IMR-90 (cell line): ENCODE results near the gene PPP3CA. TPM values are rescaled to one million over a fixed set of nuclear protein-coding genes. Genes with fewer than 3 reads are reported as not detected.

Source experiments
- ATAC-seq: fragments of 200-7000 bp; cut with Tn5 transposase; 2 replicates; pipeline ENCODE4 v1.9.1; 2020; ENCODE audit warnings: low read depth, mild to moderate bottlenecking, moderate library complexity
- BruUV-seq: library from RNA; stranded (reverse); fragments of 400-500 nt; replicated peaks from 2 replicates; lab custom pipeline; 2021; lab: Mats Ljungman, UMichigan
- CTCF ChIA-PET: fragments of 300-600 bp; formaldehyde crosslinking; extraction: SDS; loops from one replicate; lab custom pipeline; 2021; ENCODE audit warnings: antibody characterized with exemption; lab: Yijun Ruan, JAX
- POLR2A ChIA-PET: fragments of 300-600 bp; sonication (Branson Sonifier 250); formaldehyde crosslinking; loops from one replicate; lab custom pipeline; 2022; ENCODE audit warnings: antibody characterized with exemption; ENCODE audit not compliant: unreplicated experiment; lab: Charles Lee
- DNase-seq: peaks from one replicate; pipeline ENCODE4 v3.0.0; 2013
- H2AFZ ChIP-seq: replicated peaks from 2 replicates; pipeline ENCODE3; 2013; ENCODE audit warnings: low read length, mild to moderate bottlenecking; ENCODE audit not compliant: poor library complexity
- H2AK5ac ChIP-seq: 2 replicates; pipeline ENCODE4 v1.6.1; 2013; ENCODE audit warnings: low read depth, low read length, inconsistent platforms
- H2AK9ac ChIP-seq: replicated peaks from 2 replicates; pipeline ENCODE3; 2013; ENCODE audit warnings: mild to moderate bottlenecking, low read depth, low read length, moderate library complexity; ENCODE audit not compliant: poor library complexity
- H2BK120ac ChIP-seq: 2 replicates; pipeline ENCODE4 v1.6.1; 2013; ENCODE audit warnings: low read depth, low read length, inconsistent platforms
- H2BK15ac ChIP-seq: 3 replicates; pipeline ENCODE4 v1.6.1; 2013; ENCODE audit warnings: low read depth, low read length, inconsistent platforms
- H2BK20ac ChIP-seq: 2 replicates; pipeline ENCODE4 v1.6.1; 2013; ENCODE audit warnings: low read depth, mild to moderate bottlenecking, inconsistent platforms, low read length, moderate library complexity
- H2BK5ac ChIP-seq: 2 replicates; pipeline ENCODE4 v1.6.1; 2013; ENCODE audit warnings: mild to moderate bottlenecking, low read depth, low read length, inconsistent platforms; ENCODE audit not compliant: poor library complexity, severe bottlenecking
- H3K14ac ChIP-seq: replicated peaks from 2 replicates; pipeline ENCODE4 v1.6.1; 2013; ENCODE audit warnings: low read depth, low read length, inconsistent platforms
- H3K18ac ChIP-seq: 2 replicates; pipeline ENCODE4 v1.6.1; 2013; ENCODE audit warnings: low read depth, low read length, control low read depth
- H3K23ac ChIP-seq: 2 replicates; pipeline ENCODE4 v1.6.1; 2013; ENCODE audit warnings: low read depth, low read length, inconsistent platforms
- H3K27ac ChIP-seq: 2 replicates; pipeline ENCODE4 v1.5.1; 2013; ENCODE audit warnings: mild to moderate bottlenecking, control low read depth, low read length; ENCODE audit not compliant: insufficient read depth
- H3K27me3 ChIP-seq: 2 replicates; pipeline ENCODE4 v1.6.1; 2013; ENCODE audit warnings: low read length; ENCODE audit not compliant: control insufficient read depth, insufficient read depth
- H3K36me3 ChIP-seq: 2 replicates; pipeline ENCODE4 v1.6.1; 2013; ENCODE audit warnings: low read length, mixed read lengths; ENCODE audit not compliant: control insufficient read depth, insufficient read depth
- H3K4ac ChIP-seq: 2 replicates; pipeline ENCODE4 v1.6.1; 2013; ENCODE audit warnings: low read depth, low read length, inconsistent platforms
- H3K4me1 ChIP-seq: 2 replicates; pipeline ENCODE4 v1.6.1; 2013; ENCODE audit warnings: low read length, mixed read lengths; ENCODE audit not compliant: control insufficient read depth, insufficient read depth
- H3K4me2 ChIP-seq: 2 replicates; pipeline ENCODE4 v1.6.1; 2013; ENCODE audit warnings: low read depth, mild to moderate bottlenecking, control low read depth, low read length, moderate library complexity
- H3K4me3 ChIP-seq: 2 replicates; pipeline ENCODE4 v1.5.1; 2013; ENCODE audit warnings: low read depth, mild to moderate bottlenecking, control low read depth, low read length, moderate library complexity; ENCODE audit not compliant: insufficient read depth
- H3K56ac ChIP-seq: 2 replicates; pipeline ENCODE4 v1.6.1; 2013; ENCODE audit warnings: low read length, inconsistent platforms; ENCODE audit not compliant: insufficient read depth; ENCODE audit errors: extremely low read depth
- H3K79me1 ChIP-seq, 2 experiments: 2 replicates each; pipeline ENCODE4 v1.6.1; 2013; ENCODE audit warnings: low read length in 2 of 2, inconsistent platforms in 1 of 2, low read depth in 1 of 2
- H3K9ac ChIP-seq: 2 replicates; pipeline ENCODE4 v1.6.1; 2013; ENCODE audit warnings: low read depth, low read length, control low read depth
- H3K9me1 ChIP-seq: 2 replicates; pipeline ENCODE4 v1.6.1; 2013; ENCODE audit warnings: low read length, inconsistent platforms; ENCODE audit not compliant: insufficient read depth
- H3K9me3 ChIP-seq: 2 replicates; pipeline ENCODE4 v1.6.1; 2013; ENCODE audit warnings: low read length; ENCODE audit not compliant: control insufficient read depth, insufficient read depth
- H4K20me1 ChIP-seq: 2 replicates; pipeline ENCODE4 v1.6.1; 2013; ENCODE audit warnings: low read length, inconsistent platforms; ENCODE audit not compliant: insufficient read depth
- H4K5ac ChIP-seq: 2 replicates; pipeline ENCODE4 v1.6.1; 2013; ENCODE audit warnings: mild to moderate bottlenecking, low read depth, low read length, control low read depth
- H4K8ac ChIP-seq, 2 experiments: 2 replicates each; pipeline ENCODE4 v1.6.1; 2013; ENCODE audit warnings: low read depth in 2 of 2, low read length in 2 of 2, control low read depth in 1 of 2, inconsistent platforms in 1 of 2
- H4K91ac ChIP-seq: 2 replicates; pipeline ENCODE4 v1.6.1; 2013; ENCODE audit warnings: low read depth, low read length, inconsistent platforms; ENCODE audit not compliant: insufficient read depth
- MAZ ChIP-seq: IDR thresholded peaks from 2 replicates; pipeline ENCODE4 v1.6.1; 2012; ENCODE audit warnings: low read depth, mild to moderate bottlenecking, low read length, improper control_type of control experiment, moderate library complexity, borderline replicate concordance
- WGBS, 2 experiments: methylation state at CpG; one replicate each; pipeline versions ENCODE4 v1.1.5 to v1.1.7; 2013; ENCODE audit warnings: missing lambda C conversion rate in 2 of 2; ENCODE audit not compliant: insufficient read length in 1 of 2; ENCODE audit errors: extremely low coverage in 2 of 2; 5-methylcytosine and 5-hydroxymethylcytosine counted together
- dilution Hi-C: fragments of 300-500 bp; cut with HindIII; formaldehyde crosslinking; loops from one replicate; pipeline ENCODE4 v1.14.3; 2018; ENCODE audit warnings: low sequenced_read_pairs; ENCODE audit not compliant: unreplicated experiment
- in situ Hi-C: fragments of 300-500 bp; cut with MboI; formaldehyde crosslinking; loops from 3 replicates; pipeline ENCODE4 v1.14.3; 2019; ENCODE audit warnings: low sequenced_read_pairs, inconsistent platforms, mixed read lengths
- intact Hi-C: fragments of 100-400 bp; cut with micrococcal nuclease; formaldehyde crosslinking; loops from 2 replicates; pipeline ENCODE4 v1.10.0; 2022
- polyA plus RNA-seq, 3 experiments: library from polyadenylated mRNA; depleted of rRNA; stranded (reverse); fragments of >200 nt; gene quantifications; 2 replicates each; pipeline ENCODE4 v1.2.3, GENCODE V29; 2012; ENCODE audit warnings: low replicate concordance in 1 of 3
- total RNA-seq: library from RNA; depleted of rRNA; stranded (reverse); fragments of >200 nt; gene quantifications from 2 replicates; pipeline ENCODE4 v1.2.3, GENCODE V29; 2012

PPP3CA gene
- total and polyA plus RNA-seq, 2 of the 4 experiments (the other 2 are of a cell fraction) = 14.5 to 48.6 TPM

GRCh38 chr4:101089168-101089567, 258.2 kb downstream of the PPP3CA start:
- H3K79me1 ChIP-seq = no peaks in the 10 kb centered on the region
- TF ChIP-seq MAZ = no peak
- no peak overlapping the region for H2BK120ac ChIP-seq
- no peaks in the 10 kb centered on the region for H3K9me3 ChIP-seq
- no peak overlapping the region for H3K27ac ChIP-seq
- no peak overlapping the region for H2AK9ac ChIP-seq
- no peak for DNase-seq
- intact Hi-C loops (no loop called here), in situ Hi-C loops (no loop called here), dilution Hi-C loops (no loop called here)
- no TSS peak for BruUV-seq
- H3K4me3 ChIP-seq = no peak overlapping the region
- H3K4me2 ChIP-seq = no peak overlapping the region
- 89% methylated on average over 1 of the region's 2 CpGs; no CpG with 5 or more reads in 1 of the 2 experiments for WGBS, 2 experiments
- H3K36me3 ChIP-seq = peaks cover 4% of the 10 kb centered on the region
- H2AFZ ChIP-seq = no peak overlapping the region
- H3K9me1 ChIP-seq = no peaks in the 10 kb centered on the region
- H3K18ac ChIP-seq = no peak overlapping the region
- H4K5ac ChIP-seq = no peak overlapping the region
- H2BK15ac ChIP-seq = no peak overlapping the region
- no peak overlapping the region for H2BK5ac ChIP-seq
- no peak overlapping the region for H2BK20ac ChIP-seq
- H3K27me3 ChIP-seq = no peaks in the 10 kb centered on the region
- CTCF ChIA-PET = interaction anchor here (0.6 kb wide), 1 partner anchor 227 kb away, joined by 3 read pairs; no protein-coding TSS in a partner anchor
- H3K56ac ChIP-seq = no peak overlapping the region
- POLR2A ChIA-PET = no interaction called here
- H3K4ac ChIP-seq = no peak overlapping the region
- no peak overlapping the region for H2AK5ac ChIP-seq
- H3K14ac ChIP-seq = no peak overlapping the region
- H3K9ac ChIP-seq = no peak overlapping the region
- H4K8ac ChIP-seq = no peak overlapping the region
- no peaks in the 10 kb centered on the region for H3K4me1 ChIP-seq
- no peak overlapping the region for H4K91ac ChIP-seq
- no peak for ATAC-seq
- no peak overlapping the region for H3K23ac ChIP-seq
- H4K20me1 ChIP-seq = no peaks in the 10 kb centered on the region
